Measurements from ENCODE around the gene LRRC8E. TPM values are rescaled to one million over a fixed set of nuclear protein-coding genes. Genes with fewer than 3 reads are reported as not detected.

LRRC8E gene
- total RNA-seq, 1 donor from 2014 or later: 6.6 TPM

DNA sequence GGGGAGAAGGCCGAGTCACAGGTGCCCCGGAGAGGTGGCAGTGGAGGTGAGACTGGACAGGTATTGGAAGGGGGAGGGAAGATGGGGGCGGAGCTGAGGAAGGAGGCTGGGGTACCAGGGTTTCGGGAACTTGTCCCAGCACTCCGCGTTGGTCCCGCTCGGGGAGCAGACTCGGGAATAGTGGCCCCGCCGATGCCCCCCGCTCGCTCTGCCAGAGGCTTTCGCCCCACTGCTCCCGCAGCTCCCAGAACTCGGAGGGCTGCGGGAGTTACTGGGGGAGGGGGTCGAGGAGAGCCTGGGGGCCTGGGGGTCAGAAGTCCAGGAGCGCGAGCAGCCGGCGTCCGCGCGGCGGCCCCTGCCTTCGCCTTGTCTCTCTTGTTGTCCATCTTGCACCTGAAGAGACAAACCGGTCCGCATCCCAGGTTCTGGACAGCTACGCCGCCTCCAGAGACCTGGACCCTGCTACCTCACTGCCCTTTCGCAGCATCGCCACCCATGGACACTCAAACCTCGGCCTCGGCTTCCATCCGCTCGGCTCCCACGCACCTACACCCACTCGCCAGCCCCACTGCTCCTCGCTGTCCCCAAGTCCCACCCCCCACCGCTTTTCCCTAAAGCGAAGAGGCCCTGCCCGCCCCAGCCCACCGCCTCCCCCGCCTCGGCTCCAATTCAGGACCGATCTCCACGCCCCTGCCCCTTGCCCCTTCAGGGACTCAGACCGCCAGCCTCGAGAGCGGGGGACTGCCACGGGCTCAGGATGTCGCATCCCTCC is 14.8 kb upstream of the LRRC8E start:
- peaks cover 14% of the 10 kb centered on the region for H3K27me3 Mint-ChIP-seq (ENCODE audit: low read depth, unreplicated experiment)
- TF ChIP-seq EZH2 (IDR thresholded peaks at IDR 0.05; ENCODE audit: insufficient read depth, low read length): peak; percentile 96
- TF ChIP-seq, protein P1, sequence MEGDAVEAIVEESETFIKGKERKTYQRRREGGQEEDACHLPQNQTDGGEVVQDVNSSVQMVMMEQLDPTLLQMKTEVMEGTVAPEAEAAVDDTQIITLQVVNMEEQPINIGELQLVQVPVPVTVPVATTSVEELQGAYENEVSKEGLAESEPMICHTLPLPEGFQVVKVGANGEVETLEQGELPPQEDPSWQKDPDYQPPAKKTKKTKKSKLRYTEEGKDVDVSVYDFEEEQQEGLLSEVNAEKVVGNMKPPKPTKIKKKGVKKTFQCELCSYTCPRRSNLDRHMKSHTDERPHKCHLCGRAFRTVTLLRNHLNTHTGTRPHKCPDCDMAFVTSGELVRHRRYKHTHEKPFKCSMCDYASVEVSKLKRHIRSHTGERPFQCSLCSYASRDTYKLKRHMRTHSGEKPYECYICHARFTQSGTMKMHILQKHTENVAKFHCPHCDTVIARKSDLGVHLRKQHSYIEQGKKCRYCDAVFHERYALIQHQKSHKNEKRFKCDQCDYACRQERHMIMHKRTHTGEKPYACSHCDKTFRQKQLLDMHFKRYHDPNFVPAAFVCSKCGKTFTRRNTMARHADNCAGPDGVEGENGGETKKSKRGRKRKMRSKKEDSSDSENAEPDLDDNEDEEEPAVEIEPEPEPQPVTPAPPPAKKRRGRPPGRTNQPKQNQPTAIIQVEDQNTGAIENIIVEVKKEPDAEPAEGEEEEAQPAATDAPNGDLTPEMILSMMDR (IDR thresholded peaks at IDR 0.05; ENCODE audit: insufficient read depth, low read depth, low read length): no peak
- Histone ChIP-seq H3K27ac (ENCODE audit: low read depth, low read length) (no peak overlapping the region), H4K20me1 (ENCODE audit: insufficient read depth, low read length) (no peaks in the 10 kb centered on the region), H3K4me3 (ENCODE audit: insufficient read depth, low read depth, low read length) (no peak overlapping the region), H3K9me3 (ENCODE audit: insufficient read depth, low read depth, low read length) (no peaks in the 10 kb centered on the region), H3K9ac (ENCODE audit: low read length) (no peak overlapping the region), H3K79me2 (ENCODE audit: insufficient read depth, low read length) (no peaks in the 10 kb centered on the region), H3K4me2 (ENCODE audit: low read length) (peak overlapping the region; percentile 74), H3K36me3 (ENCODE audit: insufficient read depth, low read length) (no peaks in the 10 kb centered on the region), H2AFZ (ENCODE audit: low read depth, low read length) (no peak overlapping the region), H3K4me1 (ENCODE audit: insufficient read depth, low read length) (peaks cover 12% of the 10 kb centered on the region), H3K27me3 (ENCODE audit: insufficient read depth, low read length) (peaks cover 12% of the 10 kb centered on the region)
- peak overlapping the region; percentile 77 for H3K4me3 Mint-ChIP-seq (ENCODE audit: unreplicated experiment)
- peaks cover 9% of the 10 kb centered on the region for H3K4me1 Mint-ChIP-seq (ENCODE audit: low read depth, unreplicated experiment)
- FAIRE-seq (no peak), DNase-seq (ENCODE audit: low read depth) (no peak)
- H3K9me3 Mint-ChIP-seq (ENCODE audit: unreplicated experiment): no peaks in the 10 kb centered on the region
- H3K27ac Mint-ChIP-seq (ENCODE audit: unreplicated experiment): no peak overlapping the region
- H3K36me3 Mint-ChIP-seq (ENCODE audit: low read depth, unreplicated experiment): no peaks in the 10 kb centered on the region

DNA sequence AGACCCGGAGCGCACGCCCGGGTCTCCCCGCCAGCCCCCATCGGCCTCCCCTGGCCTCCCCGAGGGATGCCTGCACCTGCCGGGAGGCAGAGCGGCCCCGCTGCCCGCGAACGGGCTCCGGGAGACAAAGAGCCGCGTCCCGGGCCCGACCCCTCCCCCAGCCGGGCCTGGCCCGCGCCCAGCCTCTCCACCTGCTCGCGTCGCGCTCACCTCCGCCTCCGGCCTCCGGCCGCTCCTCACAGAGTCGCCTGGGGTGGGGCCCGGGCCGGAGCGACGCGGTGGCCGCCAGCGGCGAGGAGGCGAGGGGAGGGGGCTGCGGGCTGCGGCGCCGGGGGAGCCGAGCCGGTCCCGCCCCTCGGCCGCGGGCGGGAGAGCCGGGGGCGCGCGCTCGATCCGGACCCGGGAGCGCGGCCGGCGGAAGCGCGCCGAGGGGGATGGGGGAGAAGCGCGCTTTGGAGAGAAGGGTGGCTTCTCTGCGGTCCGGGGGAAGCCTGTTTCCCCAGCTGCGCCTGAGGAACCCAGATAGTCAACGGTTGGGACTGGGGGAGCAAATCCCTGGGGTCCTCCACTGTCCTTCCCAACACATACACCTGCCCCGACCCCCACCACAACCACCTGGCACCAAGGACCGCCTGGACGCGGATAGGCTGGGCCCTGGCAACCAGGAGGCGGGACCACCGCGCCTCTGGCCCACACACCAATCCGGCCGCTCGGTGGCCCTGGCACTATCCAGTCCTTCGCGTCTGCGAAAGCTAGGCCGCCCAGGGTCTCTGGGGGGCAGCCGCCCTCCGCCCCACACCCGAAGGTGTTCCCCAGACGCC is 14.0 kb upstream of the LRRC8E start, which contains the start of gene PRR36:
PRR36 (minus strand) TSS at position 315 of the 821 bp plus-strand sequence. CDS start 701 bp downstream, outside the sequence.
- Histone ChIP-seq H3K27ac (ENCODE audit: low read depth, low read length) (no peak within 1 kb of the TSS), H3K9me3 (ENCODE audit: insufficient read depth, low read depth, low read length) (no peaks in the 10 kb centered on the region), H3K79me2 (ENCODE audit: insufficient read depth, low read length) (no peaks in the 10 kb centered on the region), H3K9ac (ENCODE audit: low read length) (no peak within 1 kb of the TSS), H3K4me2 (ENCODE audit: low read length) (peak within 1 kb of the TSS; percentile 74), H3K27me3 (ENCODE audit: insufficient read depth, low read length) (peaks cover 12% of the 10 kb centered on the region), H3K4me1 (ENCODE audit: insufficient read depth, low read length) (peaks cover 7% of the 10 kb centered on the region), H3K36me3 (ENCODE audit: insufficient read depth, low read length) (no peaks in the 10 kb centered on the region), H2AFZ (ENCODE audit: low read depth, low read length) (no peak within 1 kb of the TSS), H4K20me1 (ENCODE audit: insufficient read depth, low read length) (no peaks in the 10 kb centered on the region), H3K4me3 (ENCODE audit: insufficient read depth, low read depth, low read length) (peak within 1 kb of the TSS; percentile 28)
- H3K4me3 Mint-ChIP-seq (ENCODE audit: unreplicated experiment): peak within 1 kb of the TSS; percentile 77
- H3K4me1 Mint-ChIP-seq (ENCODE audit: low read depth, unreplicated experiment): peaks cover 9% of the 10 kb centered on the region
- H3K9me3 Mint-ChIP-seq (ENCODE audit: unreplicated experiment): no peaks in the 10 kb centered on the region
- H3K27ac Mint-ChIP-seq (ENCODE audit: unreplicated experiment): no peak within 1 kb of the TSS
- no peak for DNase-seq (ENCODE audit: low read depth)
- TF ChIP-seq, protein P1 (IDR thresholded peaks at IDR 0.05; ENCODE audit: insufficient read depth, low read depth, low read length): no peak
- TF ChIP-seq EZH2 (IDR thresholded peaks at IDR 0.05; ENCODE audit: insufficient read depth, low read length): peak; percentile 97
- FAIRE-seq: no peak
- no peaks in the 10 kb centered on the region for H3K36me3 Mint-ChIP-seq (ENCODE audit: low read depth, unreplicated experiment)
- peaks cover 14% of the 10 kb centered on the region for H3K27me3 Mint-ChIP-seq (ENCODE audit: low read depth, unreplicated experiment)

Data from astrocyte (in vitro differentiated cells and primary cell).